ENCODE data around the gene FANCF.

GRCh38 chr11:22597062-22597461 lies 28.6 kb downstream of the FANCF start:
- TF ChIP-seq, protein P1, sequence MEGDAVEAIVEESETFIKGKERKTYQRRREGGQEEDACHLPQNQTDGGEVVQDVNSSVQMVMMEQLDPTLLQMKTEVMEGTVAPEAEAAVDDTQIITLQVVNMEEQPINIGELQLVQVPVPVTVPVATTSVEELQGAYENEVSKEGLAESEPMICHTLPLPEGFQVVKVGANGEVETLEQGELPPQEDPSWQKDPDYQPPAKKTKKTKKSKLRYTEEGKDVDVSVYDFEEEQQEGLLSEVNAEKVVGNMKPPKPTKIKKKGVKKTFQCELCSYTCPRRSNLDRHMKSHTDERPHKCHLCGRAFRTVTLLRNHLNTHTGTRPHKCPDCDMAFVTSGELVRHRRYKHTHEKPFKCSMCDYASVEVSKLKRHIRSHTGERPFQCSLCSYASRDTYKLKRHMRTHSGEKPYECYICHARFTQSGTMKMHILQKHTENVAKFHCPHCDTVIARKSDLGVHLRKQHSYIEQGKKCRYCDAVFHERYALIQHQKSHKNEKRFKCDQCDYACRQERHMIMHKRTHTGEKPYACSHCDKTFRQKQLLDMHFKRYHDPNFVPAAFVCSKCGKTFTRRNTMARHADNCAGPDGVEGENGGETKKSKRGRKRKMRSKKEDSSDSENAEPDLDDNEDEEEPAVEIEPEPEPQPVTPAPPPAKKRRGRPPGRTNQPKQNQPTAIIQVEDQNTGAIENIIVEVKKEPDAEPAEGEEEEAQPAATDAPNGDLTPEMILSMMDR (IDR thresholded peaks at IDR 0.05; ENCODE audit: poor library complexity, severe bottlenecking), result no peak
- TF ChIP-seq EP300 (conservative IDR thresholded peaks at IDR 0.05; ENCODE audit: poor library complexity, severe bottlenecking) (no peak), POLR2AphosphoS5 (IDR thresholded peaks at IDR 0.05) (no peak), RAD21 (conservative IDR thresholded peaks at IDR 0.05) (no peak), EZH2 (IDR thresholded peaks at IDR 0.05; ENCODE audit: borderline replicate concordance, insufficient read depth, low read length, poor library complexity, severe bottlenecking) (no peak), TAF1 (IDR thresholded peaks at IDR 0.05; ENCODE audit: low read depth) (no peak), REST (IDR thresholded peaks at IDR 0.05; ENCODE audit: borderline replicate concordance) (no peak), MXI1 (conservative IDR thresholded peaks at IDR 0.05; ENCODE audit: poor library complexity, severe bottlenecking) (no peak), SMC3 (conservative IDR thresholded peaks at IDR 0.05; ENCODE audit: poor library complexity) (no peak)
